Neural cell (in vitro differentiated cells): ENCODE data around the gene ERMARD. TPM values are rescaled to one million over a fixed set of nuclear protein-coding genes. Genes with fewer than 3 reads are reported as not detected.

Experiments
- H2AFZ ChIP-seq: fragments of 200-600, 300-800 bp; sonication (generic), shearing (Covaris generic); 2 replicates; pipeline ENCODE4 v1.6.0; 2014; ENCODE audit warnings: low read depth, mild to moderate bottlenecking, antibody characterized with exemption, low read length, moderate library complexity
- H3F3A ChIP-seq: fragments of 200-600 bp; shearing (Covaris generic); 2 replicates; pipeline ENCODE4 v1.6.1; 2016; ENCODE audit warnings: mild to moderate bottlenecking, moderate library complexity, mixed read lengths, antibody characterized with exemption, low read length; ENCODE audit not compliant: insufficient read depth, poor library complexity, severe bottlenecking
- H3K27ac ChIP-seq: fragments of 200-600, 300-800 bp; sonication (generic), shearing (Covaris generic); 2 replicates; pipeline ENCODE4 v1.5.1; 2014; ENCODE audit warnings: mild to moderate bottlenecking, low read length, moderate library complexity
- H3K27me3 ChIP-seq: fragments of 300-800, 200-600 bp; sonication (generic), shearing (Covaris generic); 2 replicates; pipeline ENCODE4 v1.6.0; 2014; ENCODE audit warnings: mild to moderate bottlenecking, low read depth, low read length, moderate library complexity; ENCODE audit not compliant: insufficient read depth
- H3K36me3 ChIP-seq: fragments of 300-800, 200-600 bp; sonication (generic), shearing (Covaris generic); 2 replicates; pipeline ENCODE4 v1.5.1; 2014; ENCODE audit warnings: mild to moderate bottlenecking, antibody characterized with exemption, low read length, moderate library complexity; ENCODE audit not compliant: insufficient read depth
- H3K4me2 ChIP-seq: fragments of 300-800, 200-600 bp; sonication (generic), shearing (Covaris generic); 2 replicates; pipeline ENCODE4 v1.6.0; 2014; ENCODE audit warnings: mild to moderate bottlenecking, low read length
- H3K4me3 ChIP-seq: fragments of 300-800, 200-600 bp; sonication (generic), shearing (Covaris generic); 2 replicates; pipeline ENCODE4 v1.5.1; 2014; ENCODE audit warnings: mild to moderate bottlenecking, low read length, moderate library complexity
- H3K79me2 ChIP-seq: fragments of 200-600 bp; shearing (Covaris generic); replicated peaks from 2 replicates; pipeline ENCODE4 v1.6.0; 2014; ENCODE audit warnings: mild to moderate bottlenecking, low read length, moderate library complexity; ENCODE audit not compliant: insufficient read depth
- H3K9ac ChIP-seq: fragments of 300-800, 200-600 bp; sonication (generic), shearing (Covaris generic); 2 replicates; pipeline ENCODE4 v1.6.1; 2016; ENCODE audit warnings: mild to moderate bottlenecking, low read length, mixed read lengths
- H3K9me2 ChIP-seq: fragments of 200-600 bp; shearing (Covaris generic); 2 replicates; pipeline ENCODE4 v1.6.1; 2016; ENCODE audit warnings: mild to moderate bottlenecking, low read length, mixed read lengths; ENCODE audit not compliant: insufficient read depth
- H3K9me3 ChIP-seq: fragments of 200-600, 300-800 bp; sonication (generic), shearing (Covaris generic); 2 replicates; pipeline ENCODE4 v1.6.1; 2016; ENCODE audit warnings: mild to moderate bottlenecking, mixed run types, low read length, moderate library complexity, mixed read lengths
- H4K20me1 ChIP-seq: fragments of 200-600 bp; shearing (Covaris generic); 2 replicates; pipeline ENCODE4 v1.6.1; 2016; ENCODE audit warnings: mild to moderate bottlenecking, mixed run types; ENCODE audit not compliant: insufficient read depth
- EP300 ChIP-seq: fragments of 450-650 bp; conservative IDR thresholded peaks from 2 replicates; pipeline ENCODE4 v1.6.1; 2014; ENCODE audit warnings: antibody characterized with exemption, mild to moderate bottlenecking, moderate library complexity; ENCODE audit not compliant: poor library complexity, severe bottlenecking
- EZH2 ChIP-seq: fragments of 200-600, 300-800 bp; shearing (Covaris generic), sonication (generic); IDR thresholded peaks from 2 replicates; pipeline ENCODE4 v1.6.1; 2014; ENCODE audit warnings: antibody characterized with exemption, low read length, borderline replicate concordance, mild to moderate bottlenecking; ENCODE audit not compliant: insufficient read depth, poor library complexity, severe bottlenecking
- MXI1 ChIP-seq: fragments of 450-650 bp; conservative IDR thresholded peaks from 2 replicates; pipeline ENCODE4 v1.6.1; 2014; ENCODE audit warnings: antibody characterized with exemption, mild to moderate bottlenecking; ENCODE audit not compliant: poor library complexity, severe bottlenecking
- POLR2AphosphoS5 ChIP-seq: IDR thresholded peaks from 2 replicates; pipeline ENCODE4 v1.6.1; 2012
- RAD21 ChIP-seq: fragments of 450-650 bp; conservative IDR thresholded peaks from 2 replicates; pipeline ENCODE4 v1.6.1; 2014; ENCODE audit warnings: antibody characterized with exemption, mild to moderate bottlenecking, moderate library complexity
- SMC3 ChIP-seq: fragments of 450-650 bp; conservative IDR thresholded peaks from 2 replicates; pipeline ENCODE4 v1.6.1; 2014; ENCODE audit warnings: antibody characterized with exemption, mild to moderate bottlenecking, moderate library complexity; ENCODE audit not compliant: poor library complexity
- TAF1 ChIP-seq: IDR thresholded peaks from 2 replicates; pipeline ENCODE4 v1.6.1; 2012; ENCODE audit warnings: low read depth
- polyA plus RNA-seq: library from polyadenylated mRNA; depleted of rRNA; stranded (reverse); fragments of >200 nt; gene quantifications from 2 replicates; pipeline ENCODE4 v1.2.3, GENCODE V29; 2014
- TF ChIP-seq, protein P1 (sequence below): fragments of 450-650 bp; IDR thresholded peaks from 2 replicates; pipeline ENCODE4 v1.5.1; 2014; ENCODE audit warnings: antibody characterized with exemption, mild to moderate bottlenecking, moderate library complexity; ENCODE audit not compliant: poor library complexity, severe bottlenecking
- TF ChIP-seq, protein P2 (sequence below): IDR thresholded peaks from 2 replicates; pipeline ENCODE4 v1.6.1; 2012; ENCODE audit warnings: borderline replicate concordance

The ERMARD gene
- polyA plus RNA-seq, 1 donor from 2014 or later: 51.2 TPM

- Histone ChIP-seq H3K9me3 (no peaks in the 10 kb centered on the region), H3K36me3 (no peaks in the 10 kb centered on the region), H3F3A (no peaks in the 10 kb centered on the region), H3K27me3 (no peaks in the 10 kb centered on the region), H4K20me1 (no peaks in the 10 kb centered on the region), H3K27ac (no peak overlapping the region), H2AFZ (no peak overlapping the region), H3K4me3 (no peak overlapping the region), H3K9ac (no peak overlapping the region), H3K9me2 (no peaks in the 10 kb centered on the region), H3K79me2 (no peaks in the 10 kb centered on the region), H3K4me2 (no peak overlapping the region)
- TF ChIP-seq MXI1: no peak
- no peak for TF ChIP-seq EZH2
- TF ChIP-seq, protein P1, sequence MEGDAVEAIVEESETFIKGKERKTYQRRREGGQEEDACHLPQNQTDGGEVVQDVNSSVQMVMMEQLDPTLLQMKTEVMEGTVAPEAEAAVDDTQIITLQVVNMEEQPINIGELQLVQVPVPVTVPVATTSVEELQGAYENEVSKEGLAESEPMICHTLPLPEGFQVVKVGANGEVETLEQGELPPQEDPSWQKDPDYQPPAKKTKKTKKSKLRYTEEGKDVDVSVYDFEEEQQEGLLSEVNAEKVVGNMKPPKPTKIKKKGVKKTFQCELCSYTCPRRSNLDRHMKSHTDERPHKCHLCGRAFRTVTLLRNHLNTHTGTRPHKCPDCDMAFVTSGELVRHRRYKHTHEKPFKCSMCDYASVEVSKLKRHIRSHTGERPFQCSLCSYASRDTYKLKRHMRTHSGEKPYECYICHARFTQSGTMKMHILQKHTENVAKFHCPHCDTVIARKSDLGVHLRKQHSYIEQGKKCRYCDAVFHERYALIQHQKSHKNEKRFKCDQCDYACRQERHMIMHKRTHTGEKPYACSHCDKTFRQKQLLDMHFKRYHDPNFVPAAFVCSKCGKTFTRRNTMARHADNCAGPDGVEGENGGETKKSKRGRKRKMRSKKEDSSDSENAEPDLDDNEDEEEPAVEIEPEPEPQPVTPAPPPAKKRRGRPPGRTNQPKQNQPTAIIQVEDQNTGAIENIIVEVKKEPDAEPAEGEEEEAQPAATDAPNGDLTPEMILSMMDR: no peak
- TF ChIP-seq RAD21: no peak
- TF ChIP-seq, protein P2, sequence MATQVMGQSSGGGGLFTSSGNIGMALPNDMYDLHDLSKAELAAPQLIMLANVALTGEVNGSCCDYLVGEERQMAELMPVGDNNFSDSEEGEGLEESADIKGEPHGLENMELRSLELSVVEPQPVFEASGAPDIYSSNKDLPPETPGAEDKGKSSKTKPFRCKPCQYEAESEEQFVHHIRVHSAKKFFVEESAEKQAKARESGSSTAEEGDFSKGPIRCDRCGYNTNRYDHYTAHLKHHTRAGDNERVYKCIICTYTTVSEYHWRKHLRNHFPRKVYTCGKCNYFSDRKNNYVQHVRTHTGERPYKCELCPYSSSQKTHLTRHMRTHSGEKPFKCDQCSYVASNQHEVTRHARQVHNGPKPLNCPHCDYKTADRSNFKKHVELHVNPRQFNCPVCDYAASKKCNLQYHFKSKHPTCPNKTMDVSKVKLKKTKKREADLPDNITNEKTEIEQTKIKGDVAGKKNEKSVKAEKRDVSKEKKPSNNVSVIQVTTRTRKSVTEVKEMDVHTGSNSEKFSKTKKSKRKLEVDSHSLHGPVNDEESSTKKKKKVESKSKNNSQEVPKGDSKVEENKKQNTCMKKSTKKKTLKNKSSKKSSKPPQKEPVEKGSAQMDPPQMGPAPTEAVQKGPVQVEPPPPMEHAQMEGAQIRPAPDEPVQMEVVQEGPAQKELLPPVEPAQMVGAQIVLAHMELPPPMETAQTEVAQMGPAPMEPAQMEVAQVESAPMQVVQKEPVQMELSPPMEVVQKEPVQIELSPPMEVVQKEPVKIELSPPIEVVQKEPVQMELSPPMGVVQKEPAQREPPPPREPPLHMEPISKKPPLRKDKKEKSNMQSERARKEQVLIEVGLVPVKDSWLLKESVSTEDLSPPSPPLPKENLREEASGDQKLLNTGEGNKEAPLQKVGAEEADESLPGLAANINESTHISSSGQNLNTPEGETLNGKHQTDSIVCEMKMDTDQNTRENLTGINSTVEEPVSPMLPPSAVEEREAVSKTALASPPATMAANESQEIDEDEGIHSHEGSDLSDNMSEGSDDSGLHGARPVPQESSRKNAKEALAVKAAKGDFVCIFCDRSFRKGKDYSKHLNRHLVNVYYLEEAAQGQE: no peak
- TF ChIP-seq POLR2AphosphoS5: no peak
- no peak for TF ChIP-seq TAF1
- no peak for TF ChIP-seq EP300
- TF ChIP-seq SMC3: no peak
These were observed 73.6 kb downstream of the ERMARD start for GRCh38 chr6:169824848-169825557.

GRCh38 chr6:169825558-169826225 lies 74.3 kb downstream of the ERMARD start:
- Histone ChIP-seq H3K9me3 (no peaks in the 10 kb centered on the region), H2AFZ (no peak overlapping the region), H3K4me2 (no peak overlapping the region), H3K36me3 (no peaks in the 10 kb centered on the region), H3K9ac (no peak overlapping the region), H3K79me2 (no peaks in the 10 kb centered on the region), H3K27ac (no peak overlapping the region), H3K27me3 (no peaks in the 10 kb centered on the region), H4K20me1 (no peaks in the 10 kb centered on the region), H3K4me3 (no peak overlapping the region), H3K9me2 (no peaks in the 10 kb centered on the region), H3F3A (no peaks in the 10 kb centered on the region)
- TF ChIP-seq TAF1 (no peak), RAD21 (no peak), SMC3 (no peak), EP300 (no peak), EZH2 (no peak), POLR2AphosphoS5 (no peak), MXI1 (no peak)
- TF ChIP-seq, protein P1: no peak
- TF ChIP-seq, protein P2: no peak
